Epithelial cell of esophagus (primary cell): ENCODE results near the gene DDX60.
"Not testable (repeated sequence)": the region's sequence is repeated elsewhere in the genome, so short reads cannot be mapped to it uniquely, and the experiment has no call there.

Source experiments
- DNase-seq: peaks from one replicate; pipeline ENCODE4 v3.0.0; 2010; ENCODE audit warnings: low read depth
- H3K4me3 ChIP-seq: 2 replicates; pipeline ENCODE4 v1.5.1; 2011; ENCODE audit warnings: mild to moderate bottlenecking, low read length, control low read depth
- TF ChIP-seq, protein P1 (sequence below): IDR thresholded peaks from 2 replicates; pipeline ENCODE4 v1.5.1; 2011; ENCODE audit warnings: low read depth, mild to moderate bottlenecking, low read length, control low read depth, inconsistent platforms; ENCODE audit not compliant: insufficient read depth; ENCODE audit errors: missing control alignments

Gene DDX60

GRCh38 chr4:168321006-168321405, 2.5 kb upstream of the DDX60 start:
- H3K4me3 ChIP-seq, result no peak overlapping the region
- TF ChIP-seq, protein P1, sequence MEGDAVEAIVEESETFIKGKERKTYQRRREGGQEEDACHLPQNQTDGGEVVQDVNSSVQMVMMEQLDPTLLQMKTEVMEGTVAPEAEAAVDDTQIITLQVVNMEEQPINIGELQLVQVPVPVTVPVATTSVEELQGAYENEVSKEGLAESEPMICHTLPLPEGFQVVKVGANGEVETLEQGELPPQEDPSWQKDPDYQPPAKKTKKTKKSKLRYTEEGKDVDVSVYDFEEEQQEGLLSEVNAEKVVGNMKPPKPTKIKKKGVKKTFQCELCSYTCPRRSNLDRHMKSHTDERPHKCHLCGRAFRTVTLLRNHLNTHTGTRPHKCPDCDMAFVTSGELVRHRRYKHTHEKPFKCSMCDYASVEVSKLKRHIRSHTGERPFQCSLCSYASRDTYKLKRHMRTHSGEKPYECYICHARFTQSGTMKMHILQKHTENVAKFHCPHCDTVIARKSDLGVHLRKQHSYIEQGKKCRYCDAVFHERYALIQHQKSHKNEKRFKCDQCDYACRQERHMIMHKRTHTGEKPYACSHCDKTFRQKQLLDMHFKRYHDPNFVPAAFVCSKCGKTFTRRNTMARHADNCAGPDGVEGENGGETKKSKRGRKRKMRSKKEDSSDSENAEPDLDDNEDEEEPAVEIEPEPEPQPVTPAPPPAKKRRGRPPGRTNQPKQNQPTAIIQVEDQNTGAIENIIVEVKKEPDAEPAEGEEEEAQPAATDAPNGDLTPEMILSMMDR, result no peak
- DNase-seq, result no peak

- peak; percentile 26 for DNase-seq
- H3K4me3 ChIP-seq, result no peak overlapping the region
- TF ChIP-seq, protein P1, result no peak
Measured at GRCh38 chr4:168319486-168320019, 1.0 kb upstream of the DDX60 start.

DNA sequence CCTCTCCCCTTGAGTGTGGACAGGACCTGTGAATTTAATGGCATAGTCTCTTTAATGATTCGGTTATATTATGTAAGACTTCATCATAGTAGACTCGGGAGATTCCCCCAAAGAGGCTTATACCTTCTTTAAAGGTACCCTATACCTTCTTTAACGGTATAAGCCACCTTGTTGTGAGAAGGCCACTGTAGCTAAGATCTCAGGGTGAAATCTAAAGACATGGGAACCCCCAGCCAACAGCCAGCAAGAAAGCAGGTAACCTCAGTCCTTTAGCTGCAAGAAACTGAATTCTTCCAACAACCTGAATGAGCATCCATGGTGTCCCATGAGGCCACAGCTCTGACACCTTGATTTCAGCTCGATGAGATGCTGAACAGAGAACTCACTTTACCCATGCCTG, 931 bp downstream of the DDX60 start:
- peak overlapping the region; percentile 78 for H3K4me3 ChIP-seq
- no peak for DNase-seq
- TF ChIP-seq, protein P1, result no peak

DNA sequence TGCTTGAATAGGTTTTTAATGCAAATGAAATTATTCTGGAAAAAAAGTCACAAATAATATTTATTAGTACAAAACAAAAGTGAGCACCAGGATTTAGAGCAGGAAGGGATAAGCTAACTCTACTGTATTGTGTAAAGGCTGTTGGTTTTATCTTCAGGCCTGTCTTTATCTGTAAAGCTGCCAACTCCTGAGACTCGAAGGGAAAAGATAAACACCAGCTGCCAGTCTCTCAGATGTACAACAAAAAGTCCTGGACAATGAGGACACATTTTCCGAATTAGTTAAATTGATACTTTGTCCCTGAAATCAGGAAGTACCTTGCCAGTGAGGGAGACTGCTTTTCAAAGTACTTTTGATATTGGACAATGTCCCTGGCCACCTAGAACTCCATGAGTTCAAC, 8.8 kb downstream of the DDX60 start:
- TF ChIP-seq, protein P1, result no peak
- no peak overlapping the region for H3K4me3 ChIP-seq
- no peak for DNase-seq

DNA sequence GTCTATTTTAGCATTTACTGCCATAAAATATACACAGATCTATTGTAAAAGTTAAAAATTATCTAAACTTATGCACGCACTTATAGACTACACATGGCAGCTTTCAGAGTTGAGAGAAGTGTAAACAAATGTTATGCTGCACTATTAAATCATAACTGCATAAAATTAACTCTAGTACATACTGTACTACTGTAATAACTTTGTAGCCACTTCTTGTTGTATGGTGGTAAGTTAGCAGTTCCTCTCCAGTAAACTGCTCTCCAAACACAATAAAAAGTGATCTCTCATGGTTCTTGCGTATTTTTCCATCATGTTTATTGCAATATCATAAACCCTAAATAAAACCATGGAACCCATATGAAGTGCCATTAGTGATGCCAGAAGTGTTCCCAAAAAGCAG, 9.6 kb downstream of the DDX60 start:
- H3K4me3 ChIP-seq, result no peak overlapping the region
- no peak for DNase-seq
- TF ChIP-seq, protein P1, result no peak

GRCh38 chr4:168306476-168306875, 12.1 kb downstream of the DDX60 start:
- no peak overlapping the region for H3K4me3 ChIP-seq
- TF ChIP-seq, protein P1, result no peak
- DNase-seq, result no peak

GRCh38 chr4:168304744-168305459, 13.7 kb downstream of the DDX60 start:
- TF ChIP-seq, protein P1, result no peak
- DNase-seq, result peak; percentile 98
- no peak overlapping the region for H3K4me3 ChIP-seq

- DNase-seq, H3K4me3 ChIP-seq: not testable (repeated sequence)
Measured at GRCh38 chr4:168303430-168303829, 15.1 kb downstream of the DDX60 start.
